ENCODE data around the gene AMACR. TPM values are rescaled to one million over a fixed set of nuclear protein-coding genes. Genes with fewer than 3 reads are reported as not detected.
A peak's percentile ranks its signal among the peaks of the same experiment; 100 is the strongest.

AMACR gene
- total and polyA plus RNA-seq, 2 experiments from 2014 or later: 29.4 to 36.2 TPM

- H3K27ac ChIP-seq: no peak overlapping the region
- H3K9me3 ChIP-seq (ENCODE audit: low read depth): no peaks in the 10 kb centered on the region
- no peak for TF ChIP-seq CTCF (IDR thresholded peaks at IDR 0.05; ENCODE audit: low read depth, low read length)
- no peaks in the 10 kb centered on the region for H3K27me3 ChIP-seq
- no peak for DNase-seq (ENCODE audit: low read depth in 1 of 2, low spot score in 1 of 2)
- no peaks in the 10 kb centered on the region for H3K36me3 ChIP-seq
- no peak overlapping the region for H3K4me3 ChIP-seq
- H3K4me1 ChIP-seq (ENCODE audit: low read depth): no peaks in the 10 kb centered on the region
Measured at GRCh38 chr5:33980030-33980429, 27.8 kb downstream of the AMACR start.

GRCh38 chr5:33978306-33978705 lies 29.5 kb downstream of the AMACR start:
- Histone ChIP-seq H3K4me3 (no peak overlapping the region), H3K27ac (no peak overlapping the region), H3K4me1 (ENCODE audit: low read depth) (peaks cover 6% of the 10 kb centered on the region), H3K27me3 (no peaks in the 10 kb centered on the region), H3K9me3 (ENCODE audit: low read depth) (no peaks in the 10 kb centered on the region), H3K36me3 (no peaks in the 10 kb centered on the region)
- DNase-seq (ENCODE audit: low read depth in 1 of 2, low spot score in 1 of 2): no peak
- TF ChIP-seq CTCF (IDR thresholded peaks at IDR 0.05; ENCODE audit: low read depth, low read length): no peak

- no peaks in the 10 kb centered on the region for H3K36me3 ChIP-seq
- H3K27ac ChIP-seq: no peak overlapping the region
- H3K4me1 ChIP-seq (ENCODE audit: low read depth): peaks cover 6% of the 10 kb centered on the region
- H3K4me3 ChIP-seq: no peak overlapping the region
- DNase-seq (ENCODE audit: low read depth in 1 of 2, low spot score in 1 of 2): no peak
- no peaks in the 10 kb centered on the region for H3K27me3 ChIP-seq
- TF ChIP-seq CTCF (IDR thresholded peaks at IDR 0.05; ENCODE audit: low read depth, low read length): no peak
- no peaks in the 10 kb centered on the region for H3K9me3 ChIP-seq (ENCODE audit: low read depth)
Measured at GRCh38 chr5:33976307-33976706, 31.5 kb downstream of the AMACR start.

GRCh38 chr5:33975852-33976251 lies 32.0 kb downstream of the AMACR start:
- H3K36me3 ChIP-seq: no peaks in the 10 kb centered on the region
- no peak overlapping the region for H3K4me3 ChIP-seq
- no peaks in the 10 kb centered on the region for H3K9me3 ChIP-seq (ENCODE audit: low read depth)
- peak in 1 of 2 donors; percentile 17 for DNase-seq (ENCODE audit: low read depth in 1 of 2, low spot score in 1 of 2)
- TF ChIP-seq CTCF (IDR thresholded peaks at IDR 0.05; ENCODE audit: low read depth, low read length): no peak
- peaks cover 6% of the 10 kb centered on the region for H3K4me1 ChIP-seq (ENCODE audit: low read depth)
- H3K27me3 ChIP-seq: no peaks in the 10 kb centered on the region
- no peak overlapping the region for H3K27ac ChIP-seq

GRCh38 chr5:33973271-33973670 lies 34.6 kb downstream of the AMACR start:
- Histone ChIP-seq H3K4me3 (no peak overlapping the region), H3K27ac (no peak overlapping the region), H3K4me1 (ENCODE audit: low read depth) (peaks cover 6% of the 10 kb centered on the region), H3K27me3 (no peaks in the 10 kb centered on the region), H3K36me3 (no peaks in the 10 kb centered on the region), H3K9me3 (ENCODE audit: low read depth) (no peaks in the 10 kb centered on the region)
- no peak for TF ChIP-seq CTCF (IDR thresholded peaks at IDR 0.05; ENCODE audit: low read depth, low read length)
- no peak for DNase-seq (ENCODE audit: low read depth in 1 of 2, low spot score in 1 of 2)

Data from cardiac muscle cell (in vitro differentiated cells and primary cell).